Activated CD4-positive, alpha-beta T cell treated with anti-CD3 and anti-CD28 coated beads, Interleukin-2, amount 50 U/mL, for 1 hour (primary cell): ENCODE results near the gene HTR3B.

Experiments used
- DNase-seq: peaks from one replicate; pipeline ENCODE4 v3.0.0-alpha.2; 2020

The HTR3B gene

GRCh38 chr11:113992459-113993110, 88.0 kb downstream of the HTR3B start:
- DNase-seq, result no peak

DNA sequence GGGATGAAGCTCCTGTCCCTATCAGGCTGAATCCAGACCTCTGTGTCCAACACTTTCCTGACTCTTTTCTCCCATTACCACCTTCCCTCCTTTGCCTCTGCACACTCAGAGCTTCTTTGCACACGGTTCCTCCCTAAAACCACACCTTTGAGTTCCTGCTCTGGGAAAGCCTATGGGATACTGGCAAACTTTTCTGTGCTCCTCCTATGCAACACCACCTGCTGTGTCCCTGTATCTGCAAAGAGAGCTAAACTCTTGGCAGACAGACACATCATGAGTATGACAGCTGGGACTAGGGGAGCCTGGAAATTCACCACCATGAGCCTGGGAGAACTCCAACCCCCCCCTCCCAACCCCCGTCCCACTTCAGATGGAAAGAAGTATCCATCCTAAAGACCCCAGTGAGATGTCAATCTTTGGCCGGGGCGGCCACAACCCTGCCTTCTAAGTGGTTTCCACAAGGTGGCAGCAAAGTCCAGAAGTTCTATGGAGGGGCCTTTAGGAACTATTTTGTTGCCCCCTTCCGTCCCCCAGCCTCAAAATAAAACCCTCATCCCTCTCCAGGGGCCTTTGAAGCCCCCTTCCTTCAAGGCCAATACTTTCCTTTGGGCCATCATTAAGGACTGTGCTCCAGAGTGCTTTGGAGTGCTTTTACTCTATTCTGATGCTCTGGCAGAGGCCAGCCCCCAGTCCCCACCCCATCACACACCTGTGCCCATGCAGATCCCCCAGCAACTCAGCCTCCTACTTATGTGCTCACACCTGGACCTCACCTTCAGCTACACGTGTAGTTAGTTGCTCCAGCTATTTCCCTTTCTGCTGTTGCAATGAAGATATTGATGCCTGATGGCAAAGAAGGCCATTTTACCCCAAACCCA, 89.7 kb downstream of the HTR3B start:
- DNase-seq, result peak; percentile 33
